ENCODE data around the gene TBXAS1.

TBXAS1 gene

DNA sequence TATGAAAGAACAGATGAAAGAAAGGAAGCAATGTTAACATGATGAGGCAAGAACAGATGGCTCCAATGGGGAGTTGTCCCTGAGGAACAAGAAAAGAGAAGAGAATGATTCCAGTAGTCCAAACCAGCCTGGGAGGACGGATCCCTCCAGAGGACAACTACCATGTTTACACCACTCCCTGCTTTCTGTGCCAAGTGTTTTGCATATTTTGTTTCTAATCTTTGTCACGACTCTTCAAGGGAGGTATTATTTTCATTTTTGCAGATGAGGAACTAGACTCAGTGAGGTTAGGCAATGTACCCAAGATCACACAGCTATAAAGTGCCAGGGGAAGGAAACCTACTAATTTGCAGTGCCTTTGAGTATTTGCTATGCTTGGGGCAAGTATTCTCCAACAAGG, 117.5 kb downstream of the TBXAS1 start:
- no peak for DNase-seq (ENCODE audit: low read depth, low spot score)

DNA sequence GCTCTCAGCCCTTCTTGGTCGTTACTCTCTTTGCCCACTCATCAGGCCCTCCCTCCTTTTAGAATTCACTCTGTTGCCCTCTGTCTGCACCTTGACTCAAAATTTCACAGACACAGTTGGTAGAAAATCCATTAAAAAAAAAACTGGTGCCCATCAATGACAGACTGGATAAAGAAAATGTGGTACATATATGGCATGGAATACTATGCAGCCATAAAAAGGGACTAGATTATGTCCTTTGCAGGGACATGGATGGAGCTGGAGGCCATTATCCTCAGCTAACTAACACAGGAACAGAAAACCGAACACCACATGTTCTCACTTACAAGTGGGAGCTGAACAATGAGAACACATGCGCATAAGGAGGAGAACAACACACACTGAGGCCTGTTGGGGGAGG, 118.0 kb downstream of the TBXAS1 start:
- DNase-seq (ENCODE audit: low read depth, low spot score) = no peak

DNA sequence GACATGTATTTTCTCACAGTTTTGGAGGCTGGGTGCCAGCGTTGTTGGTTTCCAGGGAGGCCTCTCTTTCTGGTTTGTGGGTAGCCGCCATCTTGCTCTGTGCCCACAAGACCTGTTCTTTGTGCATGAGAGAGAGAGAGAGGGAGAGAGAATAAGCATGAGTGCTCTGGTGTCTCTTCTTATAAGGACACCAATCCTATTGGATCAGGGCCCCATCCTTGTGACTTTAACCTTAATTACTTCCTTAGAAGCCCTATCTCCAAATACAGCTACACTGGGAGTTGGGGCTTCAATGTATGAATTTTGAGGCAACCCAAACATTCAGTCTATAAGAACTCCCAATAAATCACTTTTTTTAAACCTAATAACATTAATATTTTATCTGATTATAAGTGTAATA, 119.1 kb downstream of the TBXAS1 start:
- DNase-seq (ENCODE audit: low read depth, low spot score) = no peak

DNA sequence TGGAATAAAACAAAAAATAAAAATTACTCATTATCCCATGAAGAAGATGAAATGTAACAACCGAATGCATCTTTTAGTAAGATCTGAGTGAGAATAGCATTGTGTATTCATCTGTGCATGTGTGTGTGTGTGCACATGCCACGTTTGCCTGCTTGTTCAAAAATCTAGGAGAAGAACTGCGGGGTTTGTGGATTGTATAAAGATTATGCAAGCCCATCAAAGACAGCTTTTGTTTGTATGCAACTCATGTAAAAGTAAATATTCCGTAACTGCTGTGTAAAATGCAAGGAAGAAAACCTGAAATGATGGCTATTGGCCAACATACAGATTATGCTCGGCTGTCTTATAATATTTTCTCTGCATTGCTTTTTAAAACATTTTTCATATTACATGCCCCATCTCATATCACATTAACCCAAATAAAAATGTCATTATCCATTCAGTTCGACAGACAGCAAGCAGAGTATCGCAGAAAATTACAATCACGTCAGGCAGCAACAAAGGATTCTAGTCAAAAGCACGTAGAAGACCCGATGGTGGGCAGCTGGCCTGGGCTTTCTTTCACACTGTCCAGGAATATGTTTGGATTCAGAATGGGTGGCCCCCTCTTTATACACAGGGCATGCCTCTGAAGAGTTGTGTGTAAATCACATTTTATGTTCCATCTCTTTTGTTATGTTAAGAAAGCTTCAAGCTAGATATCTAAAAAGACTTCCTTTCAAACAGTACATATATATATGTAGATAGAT, 119.7 kb downstream of the TBXAS1 start:
- no peak for DNase-seq (ENCODE audit: low read depth, low spot score)

DNA sequence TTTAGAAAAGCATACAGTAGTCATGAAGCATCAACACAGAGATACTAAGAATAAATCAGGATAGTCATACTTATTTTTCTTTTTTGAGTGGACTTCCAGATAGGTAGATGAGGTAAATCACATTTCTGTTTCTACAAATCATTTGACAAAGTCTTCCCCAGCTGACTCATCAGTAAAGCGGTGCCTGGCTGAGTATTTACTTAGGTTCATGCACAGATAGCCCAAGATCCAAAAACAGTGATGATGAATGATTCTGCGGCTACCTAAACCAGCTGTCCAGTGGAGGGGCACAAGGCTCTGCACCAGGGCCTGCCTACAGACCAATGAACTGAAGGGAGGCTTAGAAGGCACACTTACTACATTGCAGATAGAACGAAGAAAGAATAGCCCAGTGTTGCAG, 120.6 kb downstream of the TBXAS1 start:
- DNase-seq (ENCODE audit: low read depth, low spot score) = no peak

DNA sequence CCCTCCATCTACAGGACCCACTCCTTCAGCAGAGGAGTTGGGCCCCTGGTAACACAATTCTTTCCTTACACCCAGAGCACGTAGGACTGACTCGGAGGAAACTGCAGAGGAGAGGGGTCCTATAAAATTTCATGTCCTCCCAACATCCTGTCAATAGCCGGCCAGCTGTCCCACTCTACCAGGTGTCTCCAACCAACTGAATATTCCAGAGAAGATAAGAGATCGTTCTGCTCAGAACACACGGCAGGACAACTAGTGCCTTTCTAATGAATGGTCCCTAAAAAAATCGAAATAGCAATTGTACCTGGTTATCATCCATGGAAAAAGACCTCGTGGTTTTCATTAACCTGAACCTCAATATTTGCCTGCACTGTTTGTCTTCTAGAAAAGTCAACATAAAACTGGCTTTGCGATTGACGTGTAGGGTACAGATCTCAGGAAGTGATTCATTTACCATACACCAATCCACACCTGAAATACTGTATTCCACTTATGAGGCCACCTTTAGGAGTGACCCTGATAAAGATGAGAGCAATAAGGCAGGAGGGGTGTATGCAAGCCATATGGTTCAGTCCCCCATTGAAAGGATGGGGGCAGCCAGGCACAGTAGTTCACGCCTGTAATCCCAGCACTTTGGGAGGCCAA, 121.9 kb downstream of the TBXAS1 start:
- DNase-seq (ENCODE audit: low read depth, low spot score) = no peak

DNA sequence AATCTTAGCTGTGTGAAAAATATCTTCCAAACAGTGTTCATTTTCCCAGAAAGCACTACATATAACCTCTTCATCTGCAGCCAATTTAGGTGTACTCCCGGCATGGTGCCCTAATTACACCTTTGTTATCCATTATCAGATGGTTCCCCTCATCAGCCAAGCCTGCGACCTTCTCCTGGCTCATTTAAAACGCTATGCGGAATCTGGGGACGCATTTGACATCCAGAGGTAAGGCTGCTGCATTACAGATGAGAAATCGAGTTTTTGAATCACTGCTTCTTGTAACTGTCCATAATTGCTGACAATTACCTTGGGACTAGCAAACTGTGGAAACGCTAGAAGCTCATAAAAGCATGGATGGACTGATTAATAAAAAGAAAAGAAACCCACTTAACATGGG, 124.2 kb downstream of the TBXAS1 start:
- no peak for DNase-seq (ENCODE audit: low read depth, low spot score)

DNA sequence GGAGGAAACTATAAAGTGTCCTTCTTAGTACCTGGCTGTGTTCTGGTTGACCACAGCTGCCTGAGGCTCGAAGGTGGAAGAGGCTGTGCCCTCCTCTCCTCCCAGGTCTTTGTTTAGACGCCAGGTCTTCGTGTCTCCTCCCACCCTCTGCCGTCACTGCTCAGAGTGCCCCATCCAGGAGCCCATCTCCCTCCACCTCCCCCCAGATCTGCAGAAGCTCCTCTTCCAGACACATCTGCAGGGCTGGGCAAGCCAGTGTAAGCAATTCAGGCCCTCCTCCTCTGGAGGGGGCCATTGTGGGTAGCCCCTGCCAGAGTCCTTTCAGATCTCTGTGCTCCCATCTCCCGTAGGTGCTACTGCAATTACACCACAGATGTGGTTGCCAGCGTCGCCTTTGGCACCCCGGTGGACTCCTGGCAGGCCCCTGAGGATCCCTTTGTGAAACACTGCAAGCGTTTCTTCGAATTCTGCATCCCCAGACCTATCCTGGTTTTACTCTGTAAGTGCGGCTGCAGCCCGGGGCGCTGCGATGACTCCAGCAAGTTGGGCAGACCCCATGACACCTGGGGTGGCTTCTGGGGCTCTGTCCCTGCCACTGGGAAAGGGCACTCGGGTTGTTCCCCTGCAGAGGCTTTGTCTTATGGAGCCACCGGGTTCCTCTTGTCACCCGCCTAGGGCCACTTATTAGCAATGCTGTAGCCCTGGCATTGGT, 126.2 kb downstream of the TBXAS1 start:
- DNase-seq (ENCODE audit: low read depth, low spot score) = peak; percentile 22

DNA sequence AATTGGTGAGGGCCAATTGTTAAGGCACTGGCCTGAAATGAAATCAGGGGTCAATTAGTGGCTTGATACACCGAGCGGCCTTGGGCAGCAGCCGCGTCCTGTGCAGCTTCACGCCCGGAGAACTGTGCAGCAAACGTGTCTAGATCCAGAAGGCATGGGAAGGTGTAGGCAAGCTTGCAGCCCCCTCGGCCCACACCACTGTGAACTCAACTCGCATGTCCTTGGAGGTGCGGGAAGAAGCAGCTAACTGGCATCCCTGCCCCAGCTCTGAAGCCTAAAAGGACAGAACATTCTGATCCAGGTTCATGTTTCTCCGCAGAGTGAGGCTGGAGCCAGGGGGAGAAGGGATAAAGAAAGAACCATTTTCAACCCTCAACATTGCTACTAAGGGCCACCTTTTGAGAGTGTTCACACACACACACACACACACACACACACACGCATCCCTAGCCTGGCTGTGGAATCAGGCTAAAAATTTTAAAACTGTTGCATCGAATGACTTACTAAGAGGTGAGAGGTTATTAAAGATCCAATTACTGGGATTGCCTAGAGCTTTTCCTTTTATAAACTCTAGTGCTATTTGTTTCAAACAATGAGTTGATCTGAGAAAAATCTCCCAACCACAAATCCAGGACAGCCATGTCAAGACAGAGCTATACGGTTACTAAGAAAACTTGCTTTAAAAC, 129.7 kb downstream of the TBXAS1 start:
- no peak for DNase-seq (ENCODE audit: low read depth, low spot score)

DNA sequence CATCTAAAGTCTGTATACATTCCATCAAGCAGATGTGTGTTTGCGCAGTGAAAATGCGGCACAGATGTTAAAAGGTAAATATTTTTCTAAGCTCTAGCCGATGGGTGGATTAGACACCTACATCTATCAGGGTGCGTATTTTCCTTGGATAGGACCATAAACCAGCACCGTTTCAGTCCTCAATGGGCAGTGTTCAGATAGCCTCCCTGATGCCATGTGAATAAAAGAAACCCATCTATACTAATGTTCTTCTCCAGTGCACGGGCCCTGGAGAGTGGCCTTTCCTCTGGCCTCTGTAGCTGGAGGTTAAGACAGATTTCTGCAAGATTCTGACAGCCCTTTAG, 130.2 kb downstream of the TBXAS1 start:
- DNase-seq (ENCODE audit: low read depth, low spot score) = no peak

DNA sequence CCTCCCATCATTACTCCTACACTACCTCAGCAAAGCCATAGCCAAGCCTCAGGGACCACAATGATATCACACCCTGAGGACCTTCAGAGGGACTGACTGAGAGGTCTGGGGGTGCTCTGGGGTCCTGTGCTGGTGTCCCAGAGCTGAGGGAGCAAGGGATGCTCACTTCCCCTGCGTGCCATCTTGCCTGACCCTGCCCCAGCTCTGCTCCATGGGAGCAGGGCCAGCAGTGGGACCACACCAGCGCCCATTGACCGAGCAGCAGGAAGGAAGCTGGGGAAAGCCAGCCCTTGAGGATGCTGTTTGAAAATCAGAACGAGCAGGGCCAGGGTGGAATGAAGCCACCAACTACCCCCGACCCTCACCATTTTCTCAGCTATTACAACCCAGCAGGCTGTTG, 130.7 kb downstream of the TBXAS1 start:
- no peak for DNase-seq (ENCODE audit: low read depth, low spot score)

DNA sequence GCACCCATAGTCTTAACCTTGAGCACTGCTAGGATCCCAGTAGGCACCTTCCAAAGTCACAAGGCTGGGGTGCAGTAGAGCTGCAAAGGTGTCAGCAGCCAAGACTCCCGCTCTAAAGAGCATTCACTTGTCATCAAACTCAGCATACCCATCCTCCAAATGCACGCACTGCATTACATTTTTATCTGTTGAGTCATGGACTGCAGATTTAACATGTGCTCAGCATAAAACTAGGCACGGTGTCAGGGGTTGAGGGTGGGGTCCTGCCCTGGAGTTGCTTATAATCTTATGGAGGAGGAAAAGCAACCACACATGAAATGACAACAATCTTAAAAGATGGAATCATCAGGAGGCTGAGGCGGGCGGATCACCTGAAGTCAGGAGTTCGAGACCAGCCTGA, 131.1 kb downstream of the TBXAS1 start:
- no peak for DNase-seq (ENCODE audit: low read depth, low spot score)

DNA sequence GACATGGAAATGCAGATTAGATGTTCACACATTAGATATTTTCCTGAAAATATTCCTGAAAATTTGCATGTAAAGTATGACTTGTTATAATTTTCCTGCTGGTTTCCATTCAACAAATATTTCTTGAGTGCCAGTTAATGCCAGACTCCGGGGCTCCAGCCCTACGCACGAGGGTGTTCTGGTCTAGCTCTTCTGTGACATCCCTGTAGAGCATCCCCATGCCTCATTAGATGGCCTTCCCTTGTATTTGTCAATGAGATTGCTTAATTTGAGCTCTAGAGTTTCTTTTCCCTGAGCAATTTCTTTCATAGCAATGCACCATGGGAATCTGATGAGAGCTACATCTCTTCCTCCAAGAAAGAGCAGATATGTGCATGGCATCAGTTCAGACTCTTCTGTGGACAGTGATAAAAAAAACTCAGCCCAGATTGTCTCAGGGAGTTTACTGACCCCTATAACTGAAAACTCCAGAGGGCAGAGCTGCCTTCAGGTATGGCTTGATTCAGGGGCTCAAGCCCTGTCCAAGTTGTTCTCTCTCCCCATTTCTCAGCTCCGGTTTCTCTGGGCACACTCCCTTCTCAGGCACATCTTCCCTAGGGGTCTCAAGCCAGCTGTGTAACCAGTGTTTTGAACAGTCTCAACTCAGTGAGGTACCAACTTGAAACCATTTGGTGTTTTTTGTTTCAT, 137.0 kb downstream of the TBXAS1 start:
- no peak for DNase-seq (ENCODE audit: low read depth, low spot score)

DNA sequence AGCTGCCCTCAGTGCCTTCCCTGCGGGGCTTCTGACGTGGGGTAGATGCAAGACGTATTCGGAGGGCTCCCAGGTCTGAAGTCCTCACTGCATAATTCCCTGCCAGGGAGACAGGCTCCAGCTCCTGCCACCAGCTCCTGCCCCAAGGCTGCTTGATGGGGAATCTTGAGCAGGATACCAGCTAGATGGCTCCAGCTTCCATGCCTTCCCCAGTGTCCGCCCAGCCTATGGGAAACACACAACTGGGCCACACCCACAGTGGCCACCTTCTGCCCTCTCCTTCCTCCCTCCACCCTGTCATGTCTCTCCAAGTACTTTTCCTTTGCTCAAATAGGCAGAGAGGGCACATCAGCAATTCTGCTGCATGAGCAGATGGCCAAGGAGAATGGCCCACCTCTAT, 137.9 kb downstream of the TBXAS1 start:
- peak; percentile 8 for DNase-seq (ENCODE audit: low read depth, low spot score)

DNA sequence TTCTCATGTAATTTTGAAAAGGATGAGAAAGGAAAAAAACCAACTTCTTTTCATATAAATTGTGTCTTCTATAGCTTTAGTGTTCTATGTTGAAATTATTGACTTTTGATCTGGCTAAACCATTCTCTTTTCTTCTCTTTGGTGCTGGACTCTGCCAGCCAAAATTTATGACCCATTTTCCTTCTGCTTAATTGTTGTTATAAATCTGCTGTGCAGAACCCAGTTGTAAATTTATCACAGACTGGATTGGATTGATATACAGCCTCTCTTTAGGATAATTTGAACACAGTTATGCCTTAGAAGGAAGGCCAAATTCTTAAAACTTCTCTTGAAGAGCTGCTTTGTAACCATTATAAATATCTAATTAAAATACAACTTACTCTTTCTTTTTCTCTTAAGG, 139.9 kb downstream of the TBXAS1 start:
- no peak for DNase-seq (ENCODE audit: low read depth, low spot score)

DNA sequence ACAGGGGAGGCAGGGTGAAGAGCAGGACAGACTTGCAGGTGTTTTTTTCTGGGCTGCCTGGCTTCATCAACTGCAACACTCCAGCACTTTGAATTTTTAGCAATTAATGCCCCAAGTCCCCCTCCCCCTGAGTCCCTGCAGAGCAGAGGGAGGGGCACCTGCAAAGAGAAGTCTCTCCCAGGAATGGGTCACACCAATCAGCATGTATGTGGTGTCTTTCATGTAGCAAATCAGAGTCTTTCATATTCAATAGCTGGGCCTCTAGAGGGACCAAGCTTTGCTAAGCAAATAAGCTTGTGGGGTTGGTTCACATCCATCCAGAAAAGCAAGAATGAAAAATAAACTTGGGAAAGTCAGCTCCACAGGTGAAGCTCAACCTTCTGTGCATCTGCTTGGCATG, 143.0 kb downstream of the TBXAS1 start:
- no peak for DNase-seq (ENCODE audit: low read depth, low spot score)

DNA sequence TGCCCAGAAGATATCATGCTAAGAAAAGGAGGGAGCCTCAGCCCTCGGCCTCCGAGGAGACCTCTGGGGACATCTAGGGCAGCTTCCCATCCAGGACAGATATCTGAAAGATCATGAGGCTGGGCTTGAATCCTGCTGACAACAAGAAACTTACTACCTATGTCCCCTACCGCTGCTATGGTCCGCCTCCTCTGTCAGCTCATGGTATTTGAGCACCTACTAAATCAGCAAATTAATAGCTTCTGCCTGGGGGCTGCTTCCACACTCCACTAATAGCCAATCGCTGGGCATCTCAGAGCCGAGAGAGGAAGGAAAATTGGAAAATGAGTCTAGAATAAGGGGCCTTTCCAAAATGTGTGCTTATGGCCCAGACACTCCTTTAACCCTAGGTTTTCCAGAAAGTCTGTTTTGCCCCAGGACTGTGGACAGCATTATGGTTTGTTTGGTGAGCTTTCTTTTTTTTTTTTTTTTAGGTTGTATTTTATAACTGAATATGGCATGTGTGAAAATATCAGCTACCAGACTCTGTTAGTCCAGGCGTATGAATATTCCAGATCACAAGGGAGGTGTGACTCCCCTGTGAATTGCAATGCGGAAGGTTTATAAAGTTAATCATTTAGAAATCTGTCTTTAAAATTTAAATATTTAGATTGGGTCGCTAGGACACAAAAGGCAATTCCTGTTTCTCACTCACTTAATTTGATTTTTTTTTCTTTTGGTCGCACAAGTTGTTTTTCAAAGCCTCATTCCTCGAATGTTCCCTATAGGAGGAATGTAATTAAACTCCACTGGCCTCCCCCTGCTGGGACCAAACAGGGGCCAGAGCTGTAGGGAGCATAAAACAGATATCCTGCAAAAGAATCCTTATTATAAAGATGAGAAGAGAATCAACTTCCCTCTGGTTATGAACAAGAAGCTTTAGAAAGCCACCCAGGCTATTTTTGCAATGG, 144.3 kb downstream of the TBXAS1 start:
- no peak for DNase-seq (ENCODE audit: low read depth, low spot score)

DNA sequence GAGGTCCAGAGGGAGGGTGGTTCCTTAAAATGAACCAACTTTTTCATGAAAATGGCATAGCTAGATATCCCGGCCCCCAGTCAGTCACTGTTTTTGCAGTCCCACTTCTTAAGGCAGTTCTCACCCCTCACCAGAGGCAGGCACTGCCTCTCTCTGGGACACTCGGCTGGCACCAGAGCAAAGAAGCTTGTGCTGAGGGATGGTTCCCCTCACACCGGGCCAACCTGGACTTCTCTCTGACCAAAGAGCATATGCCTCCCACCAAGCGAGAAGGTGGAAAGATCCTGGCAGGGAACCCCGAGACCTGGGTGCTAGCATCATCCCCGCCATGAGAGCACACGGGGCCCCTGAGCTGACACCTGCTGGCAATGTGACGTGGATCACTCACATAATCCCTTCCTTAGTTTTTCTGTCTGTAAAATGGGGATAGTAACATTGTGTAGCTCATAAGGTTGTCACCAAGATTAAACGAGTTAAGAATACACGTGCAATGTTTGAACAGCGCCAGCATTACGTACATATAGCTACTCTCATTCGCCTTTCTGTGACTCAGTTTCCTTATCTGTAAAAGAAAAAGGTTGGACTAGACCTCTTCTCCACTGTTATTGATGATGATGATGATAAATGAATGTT, 145.2 kb downstream of the TBXAS1 start:
- no peak for DNase-seq (ENCODE audit: low read depth, low spot score)

DNA sequence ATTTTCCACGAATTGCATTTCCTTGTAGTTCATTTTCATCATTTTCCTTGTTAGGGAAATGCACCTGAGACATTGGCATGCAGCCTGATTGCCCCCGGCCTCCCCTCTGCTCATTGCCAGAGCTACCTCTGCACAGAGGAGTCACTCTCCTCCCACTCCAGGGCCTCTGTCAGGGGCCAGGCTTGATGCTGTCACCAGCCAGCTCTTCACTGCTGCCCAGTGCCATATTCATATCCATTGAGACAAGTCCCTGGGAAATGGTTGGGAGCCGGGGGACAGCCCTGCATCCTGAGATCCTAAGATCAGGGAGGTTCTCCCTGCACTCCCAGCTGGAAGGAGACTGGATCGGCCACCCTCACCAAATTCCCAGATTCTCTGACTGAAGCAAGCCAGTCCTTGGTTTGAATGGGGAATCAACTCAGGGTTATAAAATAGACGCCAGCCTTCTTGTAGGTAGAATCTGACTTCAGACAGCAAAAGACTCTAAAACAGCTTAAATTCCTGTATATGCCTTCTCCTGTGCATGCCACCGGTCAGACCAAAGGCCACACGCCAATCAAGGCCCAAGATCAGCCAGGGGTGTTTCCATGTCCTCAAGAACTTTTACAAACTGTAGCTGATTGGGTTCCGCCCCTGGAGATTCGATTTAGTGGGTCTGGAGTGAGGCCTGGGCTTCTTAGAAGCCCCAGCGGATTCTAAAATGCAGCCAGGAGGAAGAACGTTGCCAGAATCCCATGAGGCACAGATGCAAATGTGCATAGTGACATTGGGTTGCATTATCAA, 147.2 kb downstream of the TBXAS1 start:
- DNase-seq (ENCODE audit: low read depth, low spot score) = no peak
